CD4-positive, alpha-beta T cell treated with Interleukin-12 subunit alpha and Interleukin-12 subunit beta, for 1 hour (primary cell): Measurements from ENCODE around the gene MCAM.

ENCODE experiments used
- DNase-seq: peaks from one replicate; pipeline ENCODE4 v3.0.0-alpha.2; 2020

The MCAM gene

GRCh38 chr11:119316729-119317591, at the start of gene MCAM:
MCAM (minus strand) TSS chr11:119317130; CDS start chr11:119317101, 29 bp downstream.
- DNase-seq, result no peak

- DNase-seq, result no peak
These were observed 48.2 kb upstream of the MCAM start for GRCh38 chr11:119365071-119365591.

GRCh38 chr11:119363851-119364590, 47.1 kb upstream of the MCAM start:
- peak; percentile 67 for DNase-seq

- no peak for DNase-seq
These were observed 46.3 kb upstream of the MCAM start for GRCh38 chr11:119363081-119363850.

GRCh38 chr11:119362741-119363080, 45.8 kb upstream of the MCAM start:
- no peak for DNase-seq

- DNase-seq, result no peak
These were observed 45.2 kb upstream of the MCAM start for GRCh38 chr11:119361941-119362725.

GRCh38 chr11:119361056-119361787, 44.3 kb upstream of the MCAM start:
- no peak for DNase-seq

GRCh38 chr11:119359365-119360214, 42.7 kb upstream of the MCAM start:
- DNase-seq, result no peak

- DNase-seq, result no peak
These were observed 40.1 kb upstream of the MCAM start for GRCh38 chr11:119357074-119357473.

- DNase-seq, result peak; percentile 74
These were observed 39.6 kb upstream of the MCAM start for GRCh38 chr11:119356349-119357031.

- DNase-seq, result no peak
These were observed 38.3 kb upstream of the MCAM start for GRCh38 chr11:119355091-119355843.

GRCh38 chr11:119352857-119353260, 35.9 kb upstream of the MCAM start:
- DNase-seq, result no peak

- DNase-seq, result no peak
These were observed 34.3 kb upstream of the MCAM start for GRCh38 chr11:119351232-119351631.

GRCh38 chr11:119350302-119350701, 33.4 kb upstream of the MCAM start:
- no peak for DNase-seq

GRCh38 chr11:119347940-119348605, 31.1 kb upstream of the MCAM start:
- no peak for DNase-seq

GRCh38 chr11:119347242-119347641, 30.3 kb upstream of the MCAM start:
- no peak for DNase-seq

- DNase-seq, result no peak
These were observed 29.7 kb upstream of the MCAM start, which contains the start of gene MFRP for GRCh38 chr11:119346605-119347004. MFRP (minus strand) TSS chr11:119346705; CDS start chr11:119346513, 192 bp downstream.

- no peak for DNase-seq
These were observed 28.8 kb upstream of the MCAM start for GRCh38 chr11:119345685-119346084.
